HG02840 (cell line): Measurements from ENCODE around the gene PUS3.

Experiments used
- ATAC-seq: cut with Tn5 transposase; IDR thresholded peaks from one replicate; pipeline ENCODE4 v1.9.1; 2021; ENCODE audit warnings: mild to moderate bottlenecking, moderate library complexity, moderate number of reproducible peaks; ENCODE audit not compliant: unreplicated experiment, low FRiP score

PUS3 gene

GRCh38 chr11:125902927-125903710 is at the start of gene PUS3:
PUS3 (minus strand) TSS chr11:125903206; CDS start chr11:125896284, 6,922 bp downstream.
- ATAC-seq: peak; percentile 95

- no peak for ATAC-seq
Observed at GRCh38 chr11:125952559-125952958, 49.6 kb upstream of the PUS3 start.

GRCh38 chr11:125951731-125952130 is 48.7 kb upstream of the PUS3 start:
- ATAC-seq: no peak

- ATAC-seq: no peak
Observed at GRCh38 chr11:125950696-125951651, 48.0 kb upstream of the PUS3 start.

GRCh38 chr11:125950178-125950490 is 47.1 kb upstream of the PUS3 start:
- no peak for ATAC-seq

GRCh38 chr11:125949271-125950177 is 46.5 kb upstream of the PUS3 start:
- ATAC-seq: no peak

- ATAC-seq: no peak
Observed at GRCh38 chr11:125948278-125949051, 45.5 kb upstream of the PUS3 start.

- no peak for ATAC-seq
Observed at GRCh38 chr11:125947419-125948277, 44.6 kb upstream of the PUS3 start.

- no peak for ATAC-seq
Observed at GRCh38 chr11:125946712-125947418, 43.9 kb upstream of the PUS3 start.

GRCh38 chr11:125945797-125946520 is 43.0 kb upstream of the PUS3 start, which contains the start of gene VSIG10L2:
VSIG10L2 (plus strand) TSS chr11:125946044; CDS start chr11:125946056, 12 bp downstream.
- no peak for ATAC-seq

- no peak for ATAC-seq
Observed at GRCh38 chr11:125945011-125945796, 42.2 kb upstream of the PUS3 start.

GRCh38 chr11:125944350-125945010 is 41.5 kb upstream of the PUS3 start:
- no peak for ATAC-seq

- no peak for ATAC-seq
Observed at GRCh38 chr11:125943661-125944349, 40.8 kb upstream of the PUS3 start.

- ATAC-seq: no peak
Observed at GRCh38 chr11:125942771-125943428, 39.9 kb upstream of the PUS3 start.
